Endothelial cell of umbilical vein (primary cell): ENCODE results near the gene TRMT11. TPM values are rescaled to one million over a fixed set of nuclear protein-coding genes. Genes with fewer than 3 reads are reported as not detected.

Experiments used
- Bru-seq: library from RNA; stranded (reverse); fragments of 400-500 nt; gene quantifications from one replicate; lab custom pipeline; 2021; lab: Mats Ljungman, UMichigan
- BruChase-seq, 2 experiments: library from RNA; stranded (reverse); fragments of 400-500 nt; gene quantifications; one replicate each; lab custom pipeline; 2021; lab: Mats Ljungman, UMichigan
- BruUV-seq: library from RNA; stranded (reverse); fragments of 400-500 nt; replicated peaks from 2 replicates; lab custom pipeline; 2021; lab: Mats Ljungman, UMichigan
- CTCF ChIA-PET: fragments of 300-600, 350-600 bp; sonication (Branson Sonifier 250); formaldehyde crosslinking; loops from one replicate; lab custom pipeline; 2021; ENCODE audit warnings: antibody characterized with exemption, inconsistent platforms; lab: Charles Lee
- POLR2A ChIA-PET: fragments of 300-600, 350-600 bp; sonication (Branson Sonifier 250); formaldehyde crosslinking; loops from one replicate; lab custom pipeline; 2021; ENCODE audit warnings: antibody characterized with exemption, inconsistent platforms; lab: Charles Lee
- DNase-seq: peaks from one replicate; pipeline ENCODE4 v3.0.0-alpha.2; 2011; ENCODE audit warnings: low read depth, low spot score
- FAIRE-seq: peaks from 2 replicates; lab custom pipeline; 2011; peaks lifted over from hg19 to GRCh38; lab: Jason Lieb, UNC
- H2AFZ ChIP-seq: 2 replicates; pipeline ENCODE4 v1.6.0; 2012; ENCODE audit warnings: low read depth, low read length, control low read depth, inconsistent platforms
- H3K27ac ChIP-seq: 2 replicates; pipeline ENCODE4 v1.5.1; 2011; ENCODE audit warnings: low read depth, mild to moderate bottlenecking, control low read depth, low read length, moderate library complexity; ENCODE audit not compliant: insufficient read depth
- H3K27me3 ChIP-seq, 2 experiments: 2 replicates each; pipeline versions ENCODE4 v1.6.0 to v1.6.1; 2011; ENCODE audit warnings: low read length in 2 of 2, mixed read lengths in 1 of 2; ENCODE audit not compliant: control insufficient read depth in 2 of 2, insufficient read depth in 2 of 2
- H3K36me3 ChIP-seq, 2 experiments: 2 replicates in 1 of 2; 3 replicates in 1 of 2; pipeline ENCODE4 v1.5.1; 2011; ENCODE audit warnings: low read length in 2 of 2, mild to moderate bottlenecking in 1 of 2, moderate library complexity in 1 of 2; ENCODE audit not compliant: control insufficient read depth in 2 of 2, insufficient read depth in 2 of 2; ENCODE audit errors: extremely low read depth in 1 of 2
- H3K4me1 ChIP-seq: 3 replicates; pipeline ENCODE4 v1.5.1; 2011; ENCODE audit warnings: mild to moderate bottlenecking, low read length; ENCODE audit not compliant: control insufficient read depth, insufficient read depth; ENCODE audit errors: extremely low read depth
- H3K4me2 ChIP-seq: 2 replicates; pipeline ENCODE4 v1.6.1; 2011; ENCODE audit warnings: low read length, control low read depth, mixed read lengths; ENCODE audit not compliant: insufficient read depth
- H3K4me3 ChIP-seq, 3 experiments: fragments of 200-600 bp in 1 of 3; sonication (generic), shearing (Covaris generic) in 1 of 3; replicated peaks in 1 of 3; 2 replicates each; pipeline ENCODE4 v1.5.1; 2011 to 2016; ENCODE audit warnings: control low read depth in 3 of 3, low read length in 3 of 3, mild to moderate bottlenecking in 2 of 3, inconsistent platforms in 1 of 3, low read depth in 1 of 3, moderate library complexity in 1 of 3; ENCODE audit not compliant: insufficient read depth in 1 of 3
- H3K79me2 ChIP-seq: 2 replicates; pipeline ENCODE4 v1.6.0; 2012; ENCODE audit warnings: low read length, inconsistent platforms; ENCODE audit not compliant: control insufficient read depth, insufficient read depth
- H3K9ac ChIP-seq: replicated peaks from 2 replicates; pipeline ENCODE3; 2011; ENCODE audit warnings: low read length, control low read depth; ENCODE audit not compliant: insufficient read depth; ENCODE audit errors: extremely low read depth
- H3K9me1 ChIP-seq: replicated peaks from 3 replicates; pipeline ENCODE4 v1.6.0; 2011; ENCODE audit warnings: mild to moderate bottlenecking, low read length; ENCODE audit not compliant: control insufficient read depth, insufficient read depth; ENCODE audit errors: extremely low read depth
- H3K9me3 ChIP-seq: replicated peaks from 2 replicates; pipeline ENCODE4 v1.5.1; 2012; ENCODE audit warnings: low read length, inconsistent platforms; ENCODE audit not compliant: control insufficient read depth, insufficient read depth
- H4K20me1 ChIP-seq: replicated peaks from 2 replicates; pipeline ENCODE3; 2011; ENCODE audit warnings: mild to moderate bottlenecking, low read length; ENCODE audit not compliant: control insufficient read depth, insufficient read depth; ENCODE audit errors: extremely low read depth
- GATA2 ChIP-seq: IDR thresholded peaks from 2 replicates; pipeline ENCODE4 v1.7.0; 2011; ENCODE audit warnings: low read depth, mild to moderate bottlenecking, moderate library complexity, mixed read lengths, low read length; ENCODE audit not compliant: insufficient read length, insufficient read depth
- JUN ChIP-seq: IDR thresholded peaks from 2 replicates; pipeline ENCODE4 v1.6.1; 2011; ENCODE audit warnings: borderline replicate concordance, low read depth; ENCODE audit not compliant: insufficient read length, insufficient read depth
- POLR2A ChIP-seq: IDR thresholded peaks from 2 replicates; pipeline ENCODE4 v1.6.1; 2012; ENCODE audit warnings: low read depth, mild to moderate bottlenecking, control low read depth, low read length
- POLR2AphosphoS5 ChIP-seq: IDR thresholded peaks from 2 replicates; pipeline ENCODE4 v1.6.1; 2012; ENCODE audit warnings: low read depth, mild to moderate bottlenecking, control low read depth, low read length, moderate library complexity; ENCODE audit not compliant: insufficient read depth
- dilution Hi-C: fragments of 300-500 bp; cut with MboI; formaldehyde crosslinking; loops from one replicate; pipeline ENCODE4 v1.15.0; 2019; ENCODE audit warnings: low sequenced_read_pairs; ENCODE audit not compliant: extremely low pct_ligation_motif_present
- intact Hi-C: fragments of 100-400 bp; cut with micrococcal nuclease; formaldehyde crosslinking; loops from one replicate; pipeline ENCODE4 v1.10.0; 2022
- long read RNA-seq: library from polyadenylated mRNA; stranded (forward); transcript quantifications from one replicate; pipeline ENCODE4 v2.0.0, GENCODE V29; 2021
- polyA minus RNA-seq, 3 experiments: library from RNA; depleted of rRNA, polyadenylated mRNA; stranded (reverse); fragments of >200 nt; gene quantifications; 1 replicate in 1 of 3; 2 replicates in 2 of 3; pipeline ENCODE4 v1.2.3, GENCODE V29; 2011
- polyA plus RNA-seq, 4 experiments: library from polyadenylated mRNA; depleted of rRNA in 3 of 4; stranded (reverse) in 3 of 4; unstranded in 1 of 4; fragments of >200 nt; gene quantifications; 2 replicates each; pipeline versions ENCODE4 v1.2.1 to v1.2.3, GENCODE V29; 2011 to 2012; ENCODE audit warnings: missing spikeins in 1 of 4
- total RNA-seq: library from RNA; stranded (reverse); gene quantifications from 2 replicates; pipeline ENCODE4 v1.2.3, GENCODE V29; 2021

The TRMT11 gene
- 10.7 and 11.3 TPM in 2 replicates for total RNA-seq
- polyA plus RNA-seq = 4.0 and 5.1 TPM in 2 replicates
- polyA plus RNA-seq (2011; cell fraction: cytosol; rRNA removed) = 5.6 and 5.8 TPM in 2 replicates
- 30.8 and 46.7 TPM in 2 replicates for polyA plus RNA-seq (2011; cell fraction: nucleus; rRNA removed)
- polyA plus RNA-seq (2012) = 7.0 and 7.9 TPM in 2 replicates
- polyA minus RNA-seq = 9.7 and 16.8 TPM in 2 replicates
- polyA minus RNA-seq (2011; cell fraction: cytosol; rRNA and poly(A)+ RNA removed) = 9.0 TPM
- polyA minus RNA-seq (2011; cell fraction: nucleus; rRNA and poly(A)+ RNA removed) = 36.0 and 52.9 TPM in 2 replicates
- Bru-seq, nascent RNA = percentile 82 among the genes with signal in this experiment
- percentile 62 among the genes with signal in this experiment for BruChase-seq, experiment 1, labeled RNA remaining after a 6-hour chase
- BruChase-seq, experiment 2, labeled RNA remaining after a 2-hour chase = percentile 67 among the genes with signal in this experiment
- long read RNA-seq, transcript TRMT11-201 (13 exons, 1,565 nt) = major isoform, 20 of 37 reads
- long read RNA-seq, partial matches to known transcripts = 4 of 37 reads
- long read RNA-seq, other reads (novel, unspliced or antisense) = 13 of 37 reads

DNA sequence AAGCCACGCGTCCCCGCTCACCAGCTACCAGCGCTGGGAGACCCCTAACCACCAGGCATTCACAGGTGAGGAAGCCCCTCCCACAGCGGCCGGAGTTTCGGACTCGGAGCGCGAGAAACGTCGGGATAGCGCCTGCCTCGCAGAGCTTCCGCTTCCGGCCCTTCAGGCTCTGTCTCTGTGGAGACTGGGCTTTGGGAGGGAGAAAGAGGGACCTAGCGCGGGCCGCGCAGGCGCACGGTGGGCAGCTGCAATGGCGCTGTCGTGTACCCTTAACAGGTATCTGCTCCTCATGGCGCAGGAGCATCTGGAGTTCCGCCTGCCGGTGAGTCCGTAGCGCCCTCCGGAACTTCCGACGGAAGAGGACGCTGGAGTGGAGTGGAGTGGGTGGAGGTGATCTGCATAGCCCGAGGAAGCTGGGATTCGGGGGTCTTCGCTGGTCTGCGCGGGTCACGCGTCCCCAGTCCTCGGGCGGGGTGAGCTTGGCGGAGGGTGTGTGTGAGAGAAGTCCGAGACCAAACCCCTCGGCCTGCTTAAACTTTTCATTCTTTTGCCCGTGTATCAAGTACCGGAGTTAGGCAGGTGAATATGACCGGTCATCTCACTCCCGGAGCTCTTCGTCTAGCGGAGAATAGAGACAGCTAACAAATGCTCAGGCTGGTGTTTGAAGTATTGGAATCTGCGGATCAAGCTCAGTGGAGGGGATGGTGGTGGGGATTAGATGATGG, at the start of gene TRMT11:
Gene TRMT11 (plus strand): TSS at position 240 of the 725 bp plus-strand sequence. CDS start 11 bp downstream, at position 251.
- FAIRE-seq = peak; percentile 78
- Histone ChIP-seq H3K79me2 (peaks cover 22% of the 10 kb centered on the region), H3K4me1 (peaks cover 14% of the 10 kb centered on the region), H4K20me1 (peaks cover under 1% of the 10 kb centered on the region), H3K9ac (peak within 1 kb of the TSS; percentile 79), H3K9me3 (no peaks in the 10 kb centered on the region), H3K27me3 (no peaks in the 10 kb centered on the region), H3K27ac (peak within 1 kb of the TSS; percentile 51), H2AFZ (peak within 1 kb of the TSS; percentile 95), H3K36me3 (no peaks in the 10 kb centered on the region), H3K9me1 (no peaks in the 10 kb centered on the region), H3K4me2 (peak within 1 kb of the TSS; percentile 95), H3K4me3 (peak within 1 kb of the TSS; percentile 55 to 92 (median 82))
- peak; percentile 87 for DNase-seq
- intact Hi-C loops (no loop called here), dilution Hi-C loops (no loop called here)
- ChIA-PET POLR2A (interaction anchor here (0.8 to 1.7 kb wide), 4 partner anchors 9 to 196 kb away, joined by 3 to 7 read pairs (median 4); partner anchors contain the start of genes HINT3 and NCOA7), CTCF (interaction anchor here (0.6 to 1.8 kb wide), 9 partner anchors 9 to 1280 kb away, joined by 3 to 22 read pairs (median 5); partner anchors contain the start of genes HINT3, NCOA7 and RNF146)
- TSS peak; percentile 72 for BruUV-seq
- TF ChIP-seq JUN (no peak), POLR2AphosphoS5 (peak; percentile 92), POLR2A (peak; percentile 96), GATA2 (no peak)
